CD14-positive monocyte (primary cell): ENCODE measurements around the gene C19orf33. TPM values are rescaled to one million over a fixed set of nuclear protein-coding genes. Genes with fewer than 3 reads are reported as not detected.

Experiments
- DNase-seq, 3 donors: peaks; one replicate each; pipeline ENCODE4 v3.0.0-alpha.2; 2011 to 2022
- H2AFZ ChIP-seq: 2 replicates; pipeline ENCODE4 v1.6.0; 2012; ENCODE audit warnings: mild to moderate bottlenecking, low read depth, low read length, inconsistent platforms; ENCODE audit not compliant: insufficient read depth, poor library complexity, severe bottlenecking
- H3K27ac ChIP-seq, 2 donors: 1 replicate in 1 of 2; 2 replicates in 1 of 2; pipeline ENCODE4 v1.5.1; 2012 to 2013; ENCODE audit warnings: low read length in 2 of 2, control low read depth in 1 of 2, inconsistent platforms in 1 of 2, low read depth in 1 of 2, mild to moderate bottlenecking in 1 of 2
- H3K27me3 ChIP-seq, 2 donors: one replicate each; pipeline versions ENCODE4 v1.6.0 to v1.6.1; 2011 to 2013; ENCODE audit warnings: low read length in 2 of 2; ENCODE audit not compliant: control insufficient read depth in 2 of 2, insufficient read depth in 2 of 2
- H3K36me3 ChIP-seq, 2 donors: replicated peaks in 1 of 2; 1 replicate in 1 of 2; 2 replicates in 1 of 2; pipeline versions ENCODE4 v1.5.1 to v1.6.1; 2012 to 2013; ENCODE audit warnings: low read length in 2 of 2, control low read depth in 1 of 2, inconsistent platforms in 1 of 2, mild to moderate bottlenecking in 1 of 2; ENCODE audit not compliant: insufficient read depth in 2 of 2, control insufficient read depth in 1 of 2
- H3K4me1 ChIP-seq, 2 donors: 1 replicate in 1 of 2; 2 replicates in 1 of 2; pipeline versions ENCODE4 v1.5.1 to v1.6.1; 2012 to 2013; ENCODE audit warnings: low read length in 2 of 2, control low read depth in 1 of 2, inconsistent platforms in 1 of 2, mild to moderate bottlenecking in 1 of 2, moderate library complexity in 1 of 2; ENCODE audit not compliant: insufficient read depth in 2 of 2, control insufficient read depth in 1 of 2
- H3K4me2 ChIP-seq: replicated peaks from 2 replicates; pipeline ENCODE3; 2012; ENCODE audit warnings: low read length, moderate library complexity, mild to moderate bottlenecking; ENCODE audit not compliant: poor library complexity, severe bottlenecking; ENCODE audit errors: extremely low read depth
- H3K4me3 ChIP-seq, 3 experiments: fragments of 200-600 bp in 1 of 3; sonication (generic) in 1 of 3; replicated peaks in 1 of 3; 1 replicate in 2 of 3; 2 replicates in 1 of 3; pipeline ENCODE4 v1.5.1; 2011 to 2013; ENCODE audit warnings: low read length in 3 of 3, mild to moderate bottlenecking in 3 of 3, control low read depth in 2 of 3, low read depth in 2 of 3, inconsistent platforms in 1 of 3, moderate library complexity in 1 of 3
- H3K79me2 ChIP-seq: 2 replicates; pipeline ENCODE4 v1.6.0; 2012; ENCODE audit warnings: mild to moderate bottlenecking, control low read depth, inconsistent platforms, low read length, moderate library complexity; ENCODE audit not compliant: insufficient read depth
- H3K9ac ChIP-seq: 2 replicates; pipeline ENCODE4 v1.6.0; 2017; ENCODE audit warnings: low read length, mild to moderate bottlenecking; ENCODE audit not compliant: insufficient read depth, poor library complexity, severe bottlenecking
- H3K9me3 ChIP-seq, 2 donors: replicated peaks in 1 of 2; 1 replicate in 1 of 2; 2 replicates in 1 of 2; pipeline versions ENCODE4 v1.5.1 to v1.6.1; 2012 to 2013; ENCODE audit warnings: low read length in 2 of 2, control low read depth in 1 of 2; ENCODE audit not compliant: control insufficient read depth in 1 of 2, insufficient read depth in 1 of 2
- H4K20me1 ChIP-seq: 2 replicates; pipeline ENCODE4 v1.6.0; 2012; ENCODE audit warnings: mild to moderate bottlenecking, low read length, control low read depth, moderate library complexity; ENCODE audit not compliant: insufficient read depth
- H3K27ac Mint-ChIP-seq, 7 donors: one replicate each; pipeline ENCODE4 v1.8.0; 2020; ENCODE audit warnings: mild to moderate bottlenecking in 7 of 7, mixed read lengths in 7 of 7, moderate library complexity in 6 of 7, inconsistent platforms in 2 of 7
- H3K27me3 Mint-ChIP-seq, 3 donors: one replicate each; pipeline ENCODE4 v1.8.0; 2021 to 2022; ENCODE audit warnings: low read depth in 3 of 3, mild to moderate bottlenecking in 3 of 3, mixed read lengths in 3 of 3, moderate library complexity in 3 of 3, inconsistent platforms in 1 of 3
- H3K36me3 Mint-ChIP-seq, 2 donors: one replicate each; pipeline ENCODE4 v1.8.0; 2020; ENCODE audit warnings: mixed read lengths in 2 of 2, inconsistent platforms in 1 of 2, mild to moderate bottlenecking in 1 of 2
- H3K4me1 Mint-ChIP-seq: one replicate; pipeline ENCODE4 v1.8.0; 2020; ENCODE audit warnings: mild to moderate bottlenecking, mixed read lengths
- H3K4me3 Mint-ChIP-seq, 2 donors: one replicate each; pipeline ENCODE4 v1.8.0; 2020; ENCODE audit warnings: mild to moderate bottlenecking in 2 of 2, mixed read lengths in 2 of 2, moderate library complexity in 1 of 2
- H3K9me3 Mint-ChIP-seq, 7 donors: one replicate each; pipeline ENCODE4 v1.8.0; 2020 to 2022; ENCODE audit warnings: mixed read lengths in 7 of 7, mild to moderate bottlenecking in 6 of 7, moderate library complexity in 6 of 7, inconsistent platforms in 2 of 7
- WGBS: methylation state at CpG from one replicate; pipeline ENCODE4 v1.1.5; 2013; ENCODE audit warnings: missing lambda C conversion rate; ENCODE audit not compliant: insufficient coverage; 5-methylcytosine and 5-hydroxymethylcytosine counted together
- intact Hi-C, 2 donors: fragments of 100-400 bp; cut with micrococcal nuclease; formaldehyde crosslinking; loops; one replicate each; pipeline versions ENCODE4 v1.15.0 to v1.15.1; 2023
- polyA plus RNA-seq, 3 donors: library from polyadenylated mRNA; depleted of rRNA in 1 of 3; unstranded in 2 of 3; stranded (reverse) in 1 of 3; fragments of 300-500 nt in 2 of 3; fragments of >200 nt in 1 of 3; fragmentation: Illumina TruSeq in 2 of 3; gene quantifications; 1 replicate in 2 of 3; 2 replicates in 1 of 3; pipeline ENCODE4 v1.2.3, GENCODE V29; 2012 to 2021
- TF ChIP-seq, protein P1 (sequence below): fragments of 200-600 bp; IDR thresholded peaks from one replicate; pipeline ENCODE4 v1.8.0; 2022; ENCODE audit warnings: antibody characterized with exemption, mild to moderate bottlenecking

The C19orf33 gene
- polyA plus RNA-seq, 3 donors: 0.43 to 0.73 (median 0.69) TPM

DNA sequence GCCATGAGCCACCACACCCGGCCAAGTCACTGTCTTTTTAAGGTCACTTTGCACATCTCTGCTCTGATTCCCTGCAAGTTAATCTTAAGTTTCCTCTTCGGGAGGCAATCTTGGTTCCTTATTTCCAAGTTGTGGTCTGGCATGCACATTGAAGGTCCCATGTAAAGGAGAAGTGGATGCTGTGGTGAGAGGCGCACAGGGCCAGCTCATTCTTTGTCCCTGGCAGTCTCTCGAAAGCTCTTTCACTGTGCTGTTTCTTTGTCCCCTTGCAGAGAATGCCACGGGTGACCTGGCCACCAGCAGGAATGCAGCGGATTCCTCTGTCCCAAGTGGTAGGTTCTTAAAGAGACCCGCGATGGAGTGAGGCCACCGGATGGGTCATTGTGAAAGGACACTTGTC lies 16.4 kb upstream of the C19orf33 start:
- Histone ChIP-seq H3K27ac (peak overlapping the region; percentile 53 to 75), H3K36me3 (peaks cover 28 to 38% of the 10 kb centered on the region in 2 donors)

DNA sequence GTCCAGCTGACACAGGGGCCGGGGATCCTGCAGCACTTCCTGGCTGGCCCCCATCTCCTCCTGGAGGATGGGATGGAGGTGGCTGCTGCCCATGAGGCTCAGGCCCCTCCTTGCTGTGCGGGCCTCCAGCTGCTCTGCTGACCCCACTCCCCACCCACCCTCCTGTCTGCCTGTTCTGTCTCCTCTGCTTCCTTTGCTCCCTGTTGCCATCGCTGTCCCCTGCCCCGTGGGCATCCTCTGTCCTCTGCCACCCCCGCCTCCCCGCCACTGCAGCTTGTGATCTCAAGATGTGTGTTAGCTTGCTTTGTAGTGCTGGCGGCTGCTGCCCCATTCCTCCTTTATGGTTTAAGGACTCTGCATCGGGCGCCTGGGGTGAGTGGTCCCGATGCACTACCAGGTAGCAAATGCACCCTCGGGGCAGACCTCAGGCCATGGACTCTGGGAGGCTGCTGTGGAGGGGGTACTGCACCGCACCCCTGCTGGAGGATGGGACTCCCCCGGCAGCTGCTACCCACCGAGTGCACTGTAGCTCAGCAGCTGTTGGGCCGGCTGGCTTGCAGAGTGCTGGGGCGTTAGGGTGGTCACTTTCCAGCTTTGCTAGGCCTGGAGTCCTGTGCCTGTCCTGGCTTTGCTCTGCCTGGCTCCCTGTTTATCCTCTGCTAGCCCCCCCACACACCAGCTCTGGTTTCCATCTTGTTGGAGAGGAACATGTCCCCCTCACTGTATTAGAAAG lies 15.8 kb upstream of the C19orf33 start:
- DNase-seq: no peak
- TF ChIP-seq, protein P1, sequence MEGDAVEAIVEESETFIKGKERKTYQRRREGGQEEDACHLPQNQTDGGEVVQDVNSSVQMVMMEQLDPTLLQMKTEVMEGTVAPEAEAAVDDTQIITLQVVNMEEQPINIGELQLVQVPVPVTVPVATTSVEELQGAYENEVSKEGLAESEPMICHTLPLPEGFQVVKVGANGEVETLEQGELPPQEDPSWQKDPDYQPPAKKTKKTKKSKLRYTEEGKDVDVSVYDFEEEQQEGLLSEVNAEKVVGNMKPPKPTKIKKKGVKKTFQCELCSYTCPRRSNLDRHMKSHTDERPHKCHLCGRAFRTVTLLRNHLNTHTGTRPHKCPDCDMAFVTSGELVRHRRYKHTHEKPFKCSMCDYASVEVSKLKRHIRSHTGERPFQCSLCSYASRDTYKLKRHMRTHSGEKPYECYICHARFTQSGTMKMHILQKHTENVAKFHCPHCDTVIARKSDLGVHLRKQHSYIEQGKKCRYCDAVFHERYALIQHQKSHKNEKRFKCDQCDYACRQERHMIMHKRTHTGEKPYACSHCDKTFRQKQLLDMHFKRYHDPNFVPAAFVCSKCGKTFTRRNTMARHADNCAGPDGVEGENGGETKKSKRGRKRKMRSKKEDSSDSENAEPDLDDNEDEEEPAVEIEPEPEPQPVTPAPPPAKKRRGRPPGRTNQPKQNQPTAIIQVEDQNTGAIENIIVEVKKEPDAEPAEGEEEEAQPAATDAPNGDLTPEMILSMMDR: no peak
- Histone ChIP-seq H3K36me3 (peaks cover 28 to 45% of the 10 kb centered on the region in 2 donors), H3K27ac (peak overlapping the region; percentile 53 to 75), H3K79me2 (peaks cover 1% of the 10 kb centered on the region), H3K4me1 (peaks cover 55 to 60% of the 10 kb centered on the region in 2 donors), H3K9ac (peak overlapping the region; percentile 16), H2AFZ (peak overlapping the region; percentile 18), H3K4me3 (peak overlapping the region in 2 of 3 experiments; percentile 15 to 65), H3K27me3 (no peaks in the 10 kb centered on the region), H4K20me1 (no peaks in the 10 kb centered on the region), H3K9me3 (no peaks in the 10 kb centered on the region), H3K4me2 (peak overlapping the region; percentile 56)
- H3K36me3 Mint-ChIP-seq: peaks cover 52 to 73% of the 10 kb centered on the region in 2 donors
- 99% methylated on average over 8 of the region's 16 CpGs for WGBS
- peak overlapping the region in 6 of 7 donors; percentile 27 to 93 (median 88) for H3K27ac Mint-ChIP-seq
- peak overlapping the region; percentile 24 to 92 for H3K4me3 Mint-ChIP-seq
- intact Hi-C loops: no loop called here
- peaks cover 0 to 2% (median 0%) of the 10 kb centered on the region in 7 donors for H3K9me3 Mint-ChIP-seq
- peaks cover 1 to 8% (median 1%) of the 10 kb centered on the region in 3 donors for H3K27me3 Mint-ChIP-seq
- peaks cover 52% of the 10 kb centered on the region for H3K4me1 Mint-ChIP-seq

More for the DNA sequence above, 16.4 kb upstream of the C19orf33 start:
- DNase-seq: peak; percentile 78 to 83 (median 81)
- Mint-ChIP-seq H3K9me3 (peaks cover 0 to 2% (median 0%) of the 10 kb centered on the region in 7 donors), H3K27me3 (peaks cover 1 to 8% (median 3%) of the 10 kb centered on the region in 3 donors), H3K4me1 (peaks cover 55% of the 10 kb centered on the region), H3K27ac (peak overlapping the region; percentile 79 to 93 (median 89)), H3K36me3 (peaks cover 54 to 72% of the 10 kb centered on the region in 2 donors), H3K4me3 (peak overlapping the region; percentile 67 to 92)
- Histone ChIP-seq H3K4me2 (peak overlapping the region; percentile 56), H3K79me2 (peaks cover 6% of the 10 kb centered on the region), H3K4me3 (peak overlapping the region; percentile 7 to 65 (median 15)), H4K20me1 (no peaks in the 10 kb centered on the region), H3K9me3 (no peaks in the 10 kb centered on the region), H3K4me1 (peaks cover 55 to 63% of the 10 kb centered on the region in 2 donors), H2AFZ (peak overlapping the region; percentile 18), H3K27me3 (no peaks in the 10 kb centered on the region), H3K9ac (peak overlapping the region; percentile 16)
- TF ChIP-seq, protein P1: no peak
- WGBS: 6% methylated on average over 8 of the region's 9 CpGs
- intact Hi-C loops: no loop called here
